GM21526 (cell line): Measurements from ENCODE around the gene PCDHGA1.

Experiments used
- ATAC-seq: cut with Tn5 transposase; IDR thresholded peaks from one replicate; pipeline ENCODE4 v1.9.1; 2021; ENCODE audit warnings: moderate library complexity; ENCODE audit not compliant: unreplicated experiment, low FRiP score

PCDHGA1 gene

GRCh38 chr5:141524604-141525597, 194.6 kb downstream of the PCDHGA1 start:
- peak; percentile 67 for ATAC-seq

DNA sequence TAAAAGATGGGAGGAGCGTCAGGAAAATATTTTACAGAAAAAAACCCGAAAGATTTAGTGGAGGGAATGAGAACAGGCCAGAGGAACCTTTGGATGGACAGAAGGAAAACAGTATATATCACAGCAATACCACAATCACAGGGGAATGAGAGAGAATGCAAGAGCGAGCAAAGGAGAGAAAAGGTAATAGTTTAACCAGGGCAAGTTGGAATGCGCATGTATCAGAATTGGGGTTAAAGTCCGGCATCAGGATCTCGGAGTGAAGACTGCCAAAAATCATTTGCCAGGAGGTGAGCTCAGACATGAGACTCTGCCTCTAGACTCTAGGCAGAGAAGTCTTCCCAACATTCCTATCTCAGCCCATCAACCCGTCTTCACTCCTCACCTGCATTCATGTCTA, 195.3 kb downstream of the PCDHGA1 start:
- no peak for ATAC-seq

GRCh38 chr5:141527426-141527825, 197.1 kb downstream of the PCDHGA1 start:
- ATAC-seq: no peak

DNA sequence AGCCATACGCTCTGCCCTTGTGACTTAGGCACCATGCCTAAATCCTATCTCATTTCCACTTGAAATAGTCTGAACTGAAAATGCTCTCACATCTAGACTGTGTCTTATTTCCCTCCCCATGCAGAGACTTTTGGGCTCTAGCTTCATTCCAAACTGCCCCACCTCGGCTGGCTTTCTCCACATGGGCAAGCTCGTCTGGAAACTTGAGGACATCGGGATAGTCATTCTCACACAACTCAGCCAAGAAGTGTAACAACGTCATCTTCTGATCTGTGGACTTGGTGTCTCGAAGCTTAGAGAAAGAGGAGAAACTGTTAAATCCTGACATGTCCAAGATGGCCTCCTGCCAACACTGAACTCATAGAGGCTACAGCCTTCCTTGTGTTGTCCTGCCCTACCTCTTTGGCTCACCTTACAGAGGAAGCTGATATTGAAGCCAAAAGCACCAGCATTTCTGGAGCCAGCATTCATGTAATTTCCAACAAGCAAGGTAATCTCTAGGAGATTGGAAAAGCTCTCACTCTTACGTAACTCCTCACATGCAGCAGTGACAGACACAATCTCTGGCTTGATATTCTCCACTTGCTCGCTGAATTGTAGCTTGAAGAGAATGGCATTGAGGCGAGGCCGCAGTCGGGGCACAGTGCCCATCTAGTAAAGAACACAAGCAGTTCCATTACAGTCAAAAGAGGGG, 198.1 kb downstream of the PCDHGA1 start:
- ATAC-seq: no peak

GRCh38 chr5:141529002-141529401, 198.7 kb downstream of the PCDHGA1 start:
- ATAC-seq: no peak

DNA sequence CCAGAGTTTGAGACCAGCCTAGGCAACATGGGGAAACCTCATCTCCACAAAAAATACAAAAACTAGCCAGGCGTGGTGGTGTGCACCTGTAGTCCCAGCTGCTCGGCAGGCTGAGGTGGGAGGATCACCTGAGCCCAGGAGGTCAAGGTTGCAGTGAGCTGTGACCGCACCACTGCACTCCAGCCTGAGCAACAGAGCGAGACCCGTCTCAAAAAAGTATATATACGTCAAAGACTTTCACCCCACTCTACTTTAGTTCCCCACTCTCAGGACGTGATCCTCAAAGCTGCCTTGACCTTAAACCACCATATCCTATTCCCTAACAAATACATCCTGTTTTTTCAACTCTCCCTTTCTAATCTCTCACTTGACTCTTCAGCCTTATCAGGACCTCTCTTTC, 199.6 kb downstream of the PCDHGA1 start:
- ATAC-seq: peak; percentile 69

- no peak for ATAC-seq
Measured at GRCh38 chr5:141532726-141533125, 202.4 kb downstream of the PCDHGA1 start.

GRCh38 chr5:141533897-141534296, 203.6 kb downstream of the PCDHGA1 start:
- no peak for ATAC-seq

GRCh38 chr5:141534492-141535213, 204.3 kb downstream of the PCDHGA1 start:
- ATAC-seq: no peak

- ATAC-seq: no peak
Measured at GRCh38 chr5:141543053-141543452, 212.7 kb downstream of the PCDHGA1 start.

- no peak for ATAC-seq
Measured at GRCh38 chr5:141547488-141547887, 217.2 kb downstream of the PCDHGA1 start.

GRCh38 chr5:141547921-141548320, 217.6 kb downstream of the PCDHGA1 start:
- no peak for ATAC-seq

DNA sequence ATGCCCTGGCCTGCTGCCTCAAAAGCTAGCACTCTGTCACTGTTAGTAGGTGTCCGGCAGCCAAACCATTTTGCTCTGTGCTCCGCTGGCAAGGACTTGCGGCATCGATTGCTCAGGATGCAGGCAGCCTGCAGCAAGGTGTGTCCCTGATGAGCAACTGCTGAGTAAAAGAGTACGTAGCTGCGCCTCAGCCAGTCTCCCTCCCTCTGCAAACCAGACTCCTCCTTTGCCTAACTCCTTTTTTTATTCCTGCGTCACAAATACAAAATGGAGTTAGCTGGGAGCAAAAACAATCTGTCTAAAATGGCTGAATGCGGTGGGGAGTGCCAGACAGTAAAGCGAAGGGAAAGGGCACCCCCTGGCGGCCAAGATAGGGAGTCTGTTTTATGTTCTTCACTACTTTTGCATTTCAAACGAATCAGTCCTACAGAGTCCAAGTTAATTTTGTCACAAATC, 227.4 kb downstream of the PCDHGA1 start:
- ATAC-seq: peak; percentile 87

- peak; percentile 6 for ATAC-seq
Measured at GRCh38 chr5:141558150-141558549, 227.8 kb downstream of the PCDHGA1 start.

- no peak for ATAC-seq
Measured at GRCh38 chr5:141559461-141559860, 229.1 kb downstream of the PCDHGA1 start.

- ATAC-seq: no peak
Measured at GRCh38 chr5:141560151-141560550, 229.8 kb downstream of the PCDHGA1 start.

GRCh38 chr5:141560725-141561483, 230.6 kb downstream of the PCDHGA1 start:
- no peak for ATAC-seq
